Ammon's horn (tissue), 1 donor: ENCODE measurements around the gene CBY3.
"Not testable (repeated sequence)": the region's sequence is repeated elsewhere in the genome, so short reads cannot be mapped to it uniquely, and the experiment has no call there.

ENCODE experiments used
- DNase-seq: peaks from one replicate; pipeline ENCODE4 v3.0.0-alpha.2; 2016; ENCODE audit warnings: low spot score

CBY3 gene

DNA sequence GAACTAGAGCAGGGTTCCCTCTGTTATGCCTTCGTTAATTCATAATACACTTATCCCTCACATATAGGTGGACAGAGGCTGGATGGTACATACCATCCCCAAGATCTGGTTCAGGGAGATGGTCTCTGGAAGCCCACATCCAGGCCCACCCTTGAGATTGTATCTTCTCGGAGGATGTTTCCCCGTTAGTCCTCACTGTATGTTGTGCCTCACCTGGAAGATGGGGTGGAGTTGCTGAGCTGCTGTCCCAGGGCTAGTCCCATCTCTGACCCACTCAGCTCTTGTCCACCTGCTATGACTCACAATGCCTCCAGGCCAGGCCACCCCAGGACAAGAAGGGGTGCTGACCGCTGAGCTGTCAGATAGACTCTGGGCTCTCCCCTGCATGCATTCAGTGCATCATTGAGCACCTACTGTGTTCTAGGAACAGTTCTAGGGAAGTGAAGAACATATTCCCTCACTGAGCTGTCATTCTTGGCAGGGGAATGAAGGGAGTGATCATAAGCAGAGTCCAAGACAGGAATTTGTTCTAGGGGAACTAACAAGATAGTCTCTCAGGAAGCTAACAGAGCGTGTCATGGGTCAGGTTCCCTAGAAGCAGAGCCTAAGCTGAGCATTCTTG, at the start of gene CBY3:
CBY3 (minus strand) TSS at position 255 of the 622 bp plus-strand sequence; CDS start at position 139, 116 bp downstream.
- DNase-seq = no peak

DNA sequence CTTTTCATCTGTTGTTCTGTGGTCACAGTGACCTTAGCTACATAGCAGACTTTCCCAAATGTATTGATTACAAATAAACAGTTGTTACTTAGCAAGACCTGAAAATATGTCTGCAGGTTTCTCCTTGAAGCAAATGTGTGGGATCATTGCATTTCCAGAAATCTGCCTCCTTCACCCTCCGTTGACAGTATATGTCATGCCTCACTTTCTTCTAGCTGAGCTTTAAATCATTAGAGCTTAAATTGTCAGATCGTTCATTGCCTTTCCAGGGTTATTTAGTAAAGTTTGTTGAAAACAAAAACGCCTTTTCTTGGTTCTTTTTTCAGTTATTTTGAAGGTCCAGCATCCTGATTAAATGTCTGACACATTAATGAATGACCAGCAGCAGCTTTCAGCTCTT, 49.5 kb upstream of the CBY3 start:
- no peak for DNase-seq

DNA sequence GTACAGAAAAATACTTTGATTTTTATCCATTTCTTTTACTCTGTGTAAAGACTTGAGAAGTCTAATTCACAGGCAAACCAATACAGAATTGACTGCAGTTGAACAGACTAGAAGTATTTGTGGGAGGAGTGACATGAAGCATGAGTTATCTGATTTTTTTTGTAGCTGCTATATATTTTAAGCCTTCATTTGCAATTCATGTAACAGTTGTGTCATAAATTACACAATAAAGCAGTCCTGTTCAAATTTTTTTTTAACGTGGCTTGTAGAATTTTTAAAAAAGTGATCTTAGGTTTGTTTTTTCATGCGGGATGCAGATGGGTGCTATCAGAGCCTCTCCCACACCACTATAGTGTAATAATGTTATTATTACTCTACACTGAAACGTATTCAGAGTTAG, 48.9 kb upstream of the CBY3 start:
- no peak for DNase-seq

GRCh38 chr5:179729303-179729702, 48.5 kb upstream of the CBY3 start:
- no peak for DNase-seq

DNA sequence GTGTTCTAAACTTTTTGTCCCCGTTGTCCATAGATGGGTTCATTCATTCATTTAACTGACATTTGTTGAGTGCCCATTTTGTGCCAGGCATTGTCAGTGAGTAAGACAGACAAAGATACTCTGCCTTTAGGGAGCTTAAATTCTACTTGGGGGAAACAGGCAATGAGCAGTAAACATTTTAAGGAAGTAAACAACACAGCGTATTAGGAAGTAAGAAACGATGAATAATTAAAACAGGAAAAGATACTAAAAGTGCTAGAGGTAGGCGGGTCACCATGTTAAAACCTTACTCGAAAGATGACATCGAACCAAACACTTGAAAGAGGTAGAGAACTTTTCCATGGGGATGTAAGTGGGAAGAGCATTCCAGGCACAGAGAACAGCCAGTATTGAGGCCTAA, 46.3 kb upstream of the CBY3 start:
- no peak for DNase-seq

DNA sequence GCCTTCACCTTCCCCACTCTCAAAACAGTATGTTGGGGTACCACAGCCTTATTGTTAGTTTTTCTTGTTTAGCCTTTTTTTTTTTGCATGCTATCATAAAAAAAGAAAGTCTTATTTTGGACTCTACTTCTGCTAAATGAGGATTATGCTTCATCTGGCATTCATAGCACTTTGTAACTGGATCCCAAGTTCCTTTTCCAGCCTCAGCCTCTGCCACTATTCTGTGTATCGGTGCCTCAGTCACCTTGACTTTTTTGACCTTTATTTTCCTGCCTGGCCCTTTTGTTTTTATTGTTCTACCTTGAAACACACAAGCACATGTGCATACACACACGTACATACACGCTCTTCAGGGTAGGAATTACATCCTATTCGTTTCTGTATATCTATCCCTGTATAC, 43.3 kb upstream of the CBY3 start:
- DNase-seq = no peak

- no peak for DNase-seq
These were observed 39.4 kb upstream of the CBY3 start for GRCh38 chr5:179720222-179720621.

DNA sequence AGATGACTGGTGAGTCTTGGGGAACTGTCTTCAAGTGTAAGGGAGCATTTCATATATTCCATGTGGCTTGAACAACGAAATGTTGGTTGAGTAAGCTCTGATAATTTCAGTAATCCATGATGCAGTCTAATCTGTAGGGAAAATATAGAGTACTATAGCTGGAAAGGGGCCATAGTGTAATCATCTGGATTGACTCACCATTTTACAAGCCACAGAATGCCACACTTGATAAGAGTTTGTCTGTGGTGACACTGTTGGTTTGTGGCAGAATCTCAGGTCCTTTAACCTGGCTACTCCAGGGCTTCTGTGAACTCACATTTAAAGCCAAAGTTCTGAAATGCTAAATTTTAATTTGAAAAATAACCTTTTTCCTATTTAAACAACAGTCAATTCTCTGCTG, 35.5 kb upstream of the CBY3 start:
- no peak for DNase-seq

DNA sequence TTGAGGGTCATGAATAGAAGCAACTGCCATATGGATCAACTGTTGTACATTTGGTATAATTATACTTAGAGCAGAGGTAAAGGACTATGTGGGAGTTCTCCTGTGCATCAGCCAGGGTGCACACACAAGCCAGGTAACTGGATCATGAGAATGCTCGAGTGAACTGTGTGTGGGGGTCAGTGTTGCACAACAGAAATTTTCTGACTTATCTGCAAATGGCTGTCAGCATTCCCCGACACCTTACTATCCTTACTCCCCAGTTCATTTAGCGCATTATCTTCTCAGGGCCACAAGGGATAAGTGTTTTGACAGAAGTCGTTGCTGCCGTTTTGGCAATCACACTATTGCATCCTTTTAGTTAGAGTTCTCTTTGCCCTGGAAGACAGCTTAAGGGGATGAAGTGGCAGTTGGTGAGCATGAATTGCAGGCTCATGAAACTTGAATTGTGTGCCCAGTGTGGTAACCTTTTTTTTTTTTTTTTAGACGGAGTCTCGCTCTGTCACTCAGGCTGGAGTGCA, 19.6 kb upstream of the CBY3 start:
- no peak for DNase-seq

DNA sequence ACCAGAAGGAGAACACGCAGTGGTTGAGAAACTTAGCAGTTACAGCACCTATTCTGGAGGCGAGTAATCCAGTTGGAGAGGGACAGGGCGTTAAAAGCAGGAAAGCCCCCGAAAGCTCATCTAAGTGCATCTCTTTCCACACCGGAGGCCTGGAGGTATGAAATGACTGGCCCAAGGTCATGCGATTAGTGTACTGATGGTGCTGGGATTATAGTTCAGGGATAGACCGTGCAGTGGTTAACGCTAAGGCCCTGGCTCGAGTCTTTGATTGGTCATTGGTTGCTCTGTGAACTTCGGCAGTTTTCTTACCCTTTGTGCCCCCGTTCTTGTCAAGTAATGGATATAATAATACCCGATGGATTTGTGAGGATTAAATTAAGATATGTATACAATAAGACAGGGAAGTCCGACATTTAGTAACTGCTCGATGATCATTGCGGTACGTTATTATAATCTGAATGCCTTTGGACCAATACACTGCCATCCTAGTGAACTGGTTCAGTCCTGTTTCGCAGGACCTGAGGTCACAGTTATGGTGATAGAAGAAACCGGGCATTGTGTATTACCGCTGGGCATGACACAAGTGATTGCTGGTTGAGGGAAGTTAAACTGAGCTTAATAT, 18.9 kb upstream of the CBY3 start:
- no peak for DNase-seq

GRCh38 chr5:179698935-179699615, 18.2 kb upstream of the CBY3 start, which contains the start of gene CANX:
CANX (plus strand) TSS chr5:179698967; CDS start chr5:179705682, 6,715 bp downstream.
- DNase-seq = no peak

DNA sequence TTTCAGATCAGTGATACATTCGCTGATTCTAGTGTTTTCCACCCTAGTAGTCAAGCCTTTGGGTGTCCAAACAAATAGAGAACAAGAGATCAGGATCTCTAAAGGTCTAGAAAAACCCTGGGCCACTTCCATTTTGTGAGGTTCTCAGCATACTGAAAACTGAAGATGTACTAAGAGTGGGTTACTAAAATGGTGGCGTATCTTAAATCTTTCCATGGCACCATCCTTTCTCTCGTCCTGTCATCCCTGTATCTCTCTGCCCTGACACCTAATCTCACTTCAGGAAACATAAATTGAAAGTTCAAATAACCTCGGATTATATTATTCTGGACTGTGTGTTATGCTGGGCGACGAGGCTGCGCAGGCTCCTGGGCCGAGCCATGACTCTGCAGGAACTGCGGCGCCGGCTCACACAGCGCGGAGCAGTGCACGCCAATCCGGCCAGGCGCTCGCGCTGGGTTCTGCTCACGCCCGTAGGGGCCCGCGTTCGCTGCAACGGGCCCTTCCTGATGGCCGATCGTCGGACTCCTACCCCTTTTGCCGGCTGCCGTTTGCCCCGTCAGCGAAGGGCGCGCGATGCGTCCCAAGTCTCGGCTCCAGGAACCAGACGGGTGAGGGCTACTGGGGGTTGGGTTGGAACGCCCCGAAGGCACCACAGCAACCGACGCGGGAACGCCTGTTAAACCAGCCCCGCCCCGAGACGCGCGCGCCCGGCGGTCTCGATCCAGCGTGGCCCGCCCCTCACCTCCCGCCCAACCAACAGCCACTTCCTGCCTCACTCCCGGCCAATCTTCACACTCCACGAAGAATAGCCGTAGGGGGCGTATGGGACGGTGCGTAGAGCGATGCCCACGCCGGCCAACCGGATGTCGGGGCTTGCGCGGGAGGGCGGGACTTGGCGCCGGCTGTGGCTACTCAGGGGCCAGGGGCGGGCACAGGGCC, 17.4 kb upstream of the CBY3 start:
- peak; percentile 100 for DNase-seq

DNA sequence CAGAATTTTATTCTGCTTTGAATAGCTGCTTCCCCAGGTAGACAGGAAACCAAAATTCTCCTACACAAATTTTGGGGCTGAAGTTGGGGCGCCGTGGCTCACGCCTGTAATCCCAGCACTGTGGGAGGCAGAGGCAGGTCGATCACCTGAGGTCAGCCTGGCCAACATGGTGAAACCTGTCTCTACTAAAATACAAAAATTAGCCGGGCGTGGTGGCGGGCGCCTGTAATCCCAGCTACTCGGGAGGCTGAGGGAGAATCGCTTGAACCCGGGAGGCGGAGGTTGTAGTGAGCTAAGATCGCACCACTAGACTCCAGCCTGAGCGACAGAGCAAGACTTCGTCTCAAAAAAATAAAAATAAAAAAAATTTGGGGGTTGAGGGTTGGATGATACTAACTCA, 16.7 kb upstream of the CBY3 start:
- not testable (repeated sequence) for DNase-seq

DNA sequence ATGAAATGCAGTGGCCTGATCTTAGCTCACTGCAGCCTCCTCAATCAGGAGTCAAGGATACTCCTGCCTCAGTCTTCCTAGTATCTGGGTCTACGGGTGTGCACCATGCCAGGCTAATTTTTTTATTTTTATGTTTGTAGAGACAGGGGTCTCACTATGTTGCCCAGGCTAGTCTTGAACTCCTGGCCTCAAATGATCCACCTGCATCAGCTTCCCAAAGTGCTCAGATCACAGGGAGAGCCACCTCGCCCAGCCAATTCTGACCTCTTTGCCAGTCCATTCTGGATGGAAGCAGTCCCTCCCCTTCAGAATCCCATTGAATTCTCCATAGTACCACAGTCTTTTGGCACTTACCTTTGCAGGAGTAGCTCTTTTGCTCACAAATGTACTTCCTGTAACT, 16.3 kb upstream of the CBY3 start:
- no peak for DNase-seq

DNA sequence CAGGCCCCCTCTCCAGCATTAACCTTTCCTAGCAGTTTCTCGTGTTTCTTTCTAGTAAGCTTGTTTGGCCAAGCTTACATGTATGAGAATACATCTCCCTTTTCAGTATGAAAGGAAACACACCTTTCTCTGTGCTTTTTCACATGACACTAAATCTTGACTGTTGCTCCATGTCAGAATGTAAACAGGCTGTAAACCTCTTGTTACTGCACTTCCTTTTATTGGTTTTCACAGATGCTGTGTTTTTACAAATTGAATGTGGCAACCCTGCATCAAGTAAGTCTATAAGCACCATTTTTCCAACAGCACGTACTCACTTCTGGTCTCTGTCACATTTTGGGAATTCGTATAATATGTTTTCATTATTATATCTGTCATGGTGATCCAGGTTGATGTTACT, 15.8 kb upstream of the CBY3 start:
- no peak for DNase-seq

GRCh38 chr5:179694561-179694960, 13.7 kb upstream of the CBY3 start:
- DNase-seq = no peak

DNA sequence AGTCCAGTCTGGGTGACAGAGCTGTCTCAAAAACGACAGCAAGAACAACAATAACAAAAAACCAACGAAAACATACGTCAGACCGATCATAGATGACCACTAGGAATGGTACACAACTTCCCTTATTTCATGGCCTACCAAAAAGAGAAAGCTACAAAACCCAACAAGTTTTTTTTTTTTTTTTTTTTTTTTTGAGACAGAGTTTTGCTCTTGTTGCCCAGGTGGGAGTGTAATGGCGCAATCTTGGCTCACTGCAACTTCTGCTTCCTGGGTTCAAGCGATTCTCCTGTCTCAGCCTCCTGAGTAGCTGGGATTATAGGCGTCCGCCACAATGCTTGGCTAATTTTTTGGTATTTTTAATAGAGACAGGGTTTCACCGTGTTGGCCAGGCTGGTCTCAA, 8.4 kb upstream of the CBY3 start:
- not testable (repeated sequence) for DNase-seq

GRCh38 chr5:179680014-179680779, 637 bp downstream of the CBY3 start:
- DNase-seq = no peak

DNA sequence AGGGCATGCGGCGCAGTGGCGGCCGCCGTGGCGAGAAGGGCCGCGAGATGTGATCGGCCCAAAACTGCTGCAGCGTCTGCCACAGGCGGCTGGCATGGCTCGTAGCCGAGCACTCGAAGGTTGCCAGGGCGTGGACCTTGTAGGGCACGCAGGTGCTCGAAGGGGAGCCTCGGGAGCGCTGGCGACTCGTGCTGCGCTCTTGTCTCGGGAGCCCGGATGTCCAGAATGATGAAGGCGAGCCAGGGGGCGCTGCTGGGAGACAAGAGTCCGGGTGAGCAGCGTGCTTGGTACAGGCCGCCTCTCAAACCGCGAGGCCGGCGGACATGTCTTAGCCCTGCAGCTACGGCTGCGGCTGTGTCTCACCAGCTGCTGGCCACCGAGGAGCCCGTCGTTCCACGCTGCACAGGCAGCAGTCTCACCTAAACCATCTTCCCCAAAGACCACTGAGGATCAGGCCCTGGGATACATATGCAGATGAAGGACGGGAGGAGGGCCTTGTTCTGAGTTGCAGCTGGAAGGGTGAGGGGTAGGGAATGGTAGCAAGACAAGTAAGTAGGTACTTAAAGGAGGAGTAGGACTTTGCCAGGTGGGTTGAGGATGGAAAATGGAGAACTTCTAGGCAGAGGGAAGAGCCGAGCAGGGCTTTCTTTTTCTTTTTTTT, 1.7 kb downstream of the CBY3 start:
- peak; percentile 45 for DNase-seq

DNA sequence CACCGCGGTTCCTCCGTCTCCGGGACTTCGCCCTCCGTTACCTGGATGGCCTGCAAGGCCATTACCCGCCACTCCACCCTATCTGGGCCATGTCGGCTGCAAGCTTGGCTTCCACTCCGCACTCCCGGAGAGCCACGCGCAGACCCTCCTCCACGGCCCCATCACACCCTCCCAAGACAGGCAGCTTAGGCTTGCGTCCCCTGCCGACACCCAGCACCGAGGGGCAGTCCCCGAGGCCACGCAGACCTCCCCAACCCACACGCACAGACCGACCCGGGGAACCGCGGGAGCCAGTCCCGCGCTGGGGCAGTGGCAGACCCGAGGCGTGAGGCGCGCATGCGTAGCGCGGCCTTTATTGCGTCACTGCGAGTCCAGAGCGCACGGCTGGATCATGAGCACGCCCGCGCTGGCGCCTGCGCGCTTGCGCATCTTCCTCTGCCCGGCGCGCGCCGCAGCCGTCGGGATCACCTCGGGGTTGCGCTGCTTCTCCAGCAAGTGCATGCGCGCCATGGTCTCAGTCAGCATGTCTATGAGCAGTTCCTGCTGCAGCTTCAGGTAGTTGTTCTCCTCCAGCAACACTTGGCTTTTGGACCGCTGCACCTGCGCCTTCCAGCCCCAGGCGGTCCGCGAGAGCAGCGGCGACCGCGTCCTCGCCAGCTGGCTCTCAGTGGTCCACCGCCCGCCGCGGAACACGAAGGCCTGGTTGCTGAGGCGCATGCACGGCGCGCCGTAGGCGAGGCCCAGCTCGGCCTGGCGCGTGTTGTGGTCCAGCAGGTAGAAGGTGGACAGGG, 2.4 kb downstream of the CBY3 start:
- DNase-seq = peak; percentile 96
